Osteocyte (in vitro differentiated cells): ENCODE data around the gene CSNK1G1. TPM values are rescaled to one million over a fixed set of nuclear protein-coding genes. Genes with fewer than 3 reads are reported as not detected.

ENCODE experiments used
- DNase-seq: peaks from one replicate; pipeline ENCODE4 v3.0.0; 2021; ENCODE audit warnings: mixed read lengths; ENCODE audit not compliant: unreplicated experiment; ENCODE audit errors: extremely low spot score
- H3K27ac Mint-ChIP-seq: one replicate; pipeline ENCODE4 v1.8.0; 2021; ENCODE audit warnings: mild to moderate bottlenecking, mixed read lengths; ENCODE audit not compliant: unreplicated experiment
- H3K27me3 Mint-ChIP-seq: one replicate; pipeline ENCODE4 v1.8.0; 2021; ENCODE audit warnings: mixed read lengths; ENCODE audit not compliant: unreplicated experiment
- H3K36me3 Mint-ChIP-seq: one replicate; pipeline ENCODE4 v1.8.0; 2021; ENCODE audit warnings: mixed read lengths; ENCODE audit not compliant: unreplicated experiment
- H3K4me1 Mint-ChIP-seq: one replicate; pipeline ENCODE4 v1.8.0; 2021; ENCODE audit warnings: mixed read lengths; ENCODE audit not compliant: unreplicated experiment
- H3K4me3 Mint-ChIP-seq: one replicate; pipeline ENCODE4 v1.8.0; 2021; ENCODE audit warnings: mild to moderate bottlenecking, moderate library complexity, mixed read lengths; ENCODE audit not compliant: unreplicated experiment
- H3K9me3 Mint-ChIP-seq: one replicate; pipeline ENCODE4 v1.8.0; 2021; ENCODE audit warnings: mixed read lengths; ENCODE audit not compliant: unreplicated experiment
- total RNA-seq: library from RNA; stranded (reverse); gene quantifications from 2 replicates; pipeline ENCODE4 v1.2.1, GENCODE V29; 2021
- TF ChIP-seq, protein P1 (sequence below): fragments of 200-600 bp; sonication (generic); IDR thresholded peaks from 2 replicates; pipeline ENCODE4 v1.5.0; 2021; ENCODE audit warnings: antibody characterized with exemption, mild to moderate bottlenecking, moderate library complexity

Gene CSNK1G1
- total RNA-seq, 1 donor from 2014 or later: 22.2 TPM

GRCh38 chr15:64157599-64158125 lies 198.3 kb downstream of the CSNK1G1 start:
- H3K4me3 Mint-ChIP-seq: no peak overlapping the region
- TF ChIP-seq, protein P1, sequence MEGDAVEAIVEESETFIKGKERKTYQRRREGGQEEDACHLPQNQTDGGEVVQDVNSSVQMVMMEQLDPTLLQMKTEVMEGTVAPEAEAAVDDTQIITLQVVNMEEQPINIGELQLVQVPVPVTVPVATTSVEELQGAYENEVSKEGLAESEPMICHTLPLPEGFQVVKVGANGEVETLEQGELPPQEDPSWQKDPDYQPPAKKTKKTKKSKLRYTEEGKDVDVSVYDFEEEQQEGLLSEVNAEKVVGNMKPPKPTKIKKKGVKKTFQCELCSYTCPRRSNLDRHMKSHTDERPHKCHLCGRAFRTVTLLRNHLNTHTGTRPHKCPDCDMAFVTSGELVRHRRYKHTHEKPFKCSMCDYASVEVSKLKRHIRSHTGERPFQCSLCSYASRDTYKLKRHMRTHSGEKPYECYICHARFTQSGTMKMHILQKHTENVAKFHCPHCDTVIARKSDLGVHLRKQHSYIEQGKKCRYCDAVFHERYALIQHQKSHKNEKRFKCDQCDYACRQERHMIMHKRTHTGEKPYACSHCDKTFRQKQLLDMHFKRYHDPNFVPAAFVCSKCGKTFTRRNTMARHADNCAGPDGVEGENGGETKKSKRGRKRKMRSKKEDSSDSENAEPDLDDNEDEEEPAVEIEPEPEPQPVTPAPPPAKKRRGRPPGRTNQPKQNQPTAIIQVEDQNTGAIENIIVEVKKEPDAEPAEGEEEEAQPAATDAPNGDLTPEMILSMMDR: no peak
- peaks cover 3% of the 10 kb centered on the region for H3K27me3 Mint-ChIP-seq
- no peaks in the 10 kb centered on the region for H3K9me3 Mint-ChIP-seq
- peaks cover 36% of the 10 kb centered on the region for H3K4me1 Mint-ChIP-seq
- no peak overlapping the region for H3K27ac Mint-ChIP-seq
- DNase-seq: no peak
- peaks cover 37% of the 10 kb centered on the region for H3K36me3 Mint-ChIP-seq

DNA sequence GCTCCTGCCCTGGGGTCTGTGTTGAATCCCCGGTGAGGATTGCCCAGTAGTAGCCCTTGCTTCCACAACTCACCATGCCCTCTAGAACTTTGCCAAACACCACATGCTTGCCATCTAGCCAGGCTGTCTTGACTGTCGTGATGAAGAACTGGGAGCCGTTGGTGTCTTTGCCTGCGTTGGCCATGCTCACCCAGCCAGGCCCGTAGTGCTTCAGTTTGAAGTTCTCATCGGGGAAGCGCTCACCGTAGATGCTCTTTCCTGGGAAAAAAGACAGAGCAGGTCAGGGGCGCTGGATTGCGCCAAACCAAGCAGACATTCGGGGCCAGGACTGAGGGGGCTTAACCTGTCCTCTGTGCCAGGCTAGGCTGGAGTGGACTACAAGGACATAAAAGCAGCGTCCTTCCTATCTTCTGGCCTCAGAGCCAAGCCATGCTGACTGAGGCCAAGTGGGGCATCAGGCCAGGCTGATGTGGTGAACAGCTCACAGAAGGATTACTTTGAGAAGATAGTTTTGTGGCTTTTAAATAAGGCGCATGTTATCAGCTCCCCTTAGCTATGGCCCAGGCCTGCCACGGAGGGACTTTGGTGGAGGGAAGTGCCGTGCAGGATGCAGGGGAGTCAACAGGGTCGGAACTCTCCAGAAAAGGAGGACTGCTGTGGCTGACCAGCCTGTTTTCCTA lies 199.2 kb downstream of the CSNK1G1 start:
- Mint-ChIP-seq H3K4me1 (peaks cover 35% of the 10 kb centered on the region), H3K4me3 (no peak overlapping the region), H3K9me3 (no peaks in the 10 kb centered on the region), H3K27me3 (peaks cover 3% of the 10 kb centered on the region), H3K27ac (no peak overlapping the region), H3K36me3 (peaks cover 35% of the 10 kb centered on the region)
- TF ChIP-seq, protein P1: no peak
- no peak for DNase-seq

- no peak for DNase-seq
- Mint-ChIP-seq H3K36me3 (peaks cover 33% of the 10 kb centered on the region), H3K9me3 (no peaks in the 10 kb centered on the region), H3K27me3 (peaks cover 3% of the 10 kb centered on the region), H3K4me1 (peaks cover 31% of the 10 kb centered on the region), H3K4me3 (no peak overlapping the region), H3K27ac (no peak overlapping the region)
- TF ChIP-seq, protein P1: no peak
These were observed 199.9 kb downstream of the CSNK1G1 start for GRCh38 chr15:64155802-64156651.

DNA sequence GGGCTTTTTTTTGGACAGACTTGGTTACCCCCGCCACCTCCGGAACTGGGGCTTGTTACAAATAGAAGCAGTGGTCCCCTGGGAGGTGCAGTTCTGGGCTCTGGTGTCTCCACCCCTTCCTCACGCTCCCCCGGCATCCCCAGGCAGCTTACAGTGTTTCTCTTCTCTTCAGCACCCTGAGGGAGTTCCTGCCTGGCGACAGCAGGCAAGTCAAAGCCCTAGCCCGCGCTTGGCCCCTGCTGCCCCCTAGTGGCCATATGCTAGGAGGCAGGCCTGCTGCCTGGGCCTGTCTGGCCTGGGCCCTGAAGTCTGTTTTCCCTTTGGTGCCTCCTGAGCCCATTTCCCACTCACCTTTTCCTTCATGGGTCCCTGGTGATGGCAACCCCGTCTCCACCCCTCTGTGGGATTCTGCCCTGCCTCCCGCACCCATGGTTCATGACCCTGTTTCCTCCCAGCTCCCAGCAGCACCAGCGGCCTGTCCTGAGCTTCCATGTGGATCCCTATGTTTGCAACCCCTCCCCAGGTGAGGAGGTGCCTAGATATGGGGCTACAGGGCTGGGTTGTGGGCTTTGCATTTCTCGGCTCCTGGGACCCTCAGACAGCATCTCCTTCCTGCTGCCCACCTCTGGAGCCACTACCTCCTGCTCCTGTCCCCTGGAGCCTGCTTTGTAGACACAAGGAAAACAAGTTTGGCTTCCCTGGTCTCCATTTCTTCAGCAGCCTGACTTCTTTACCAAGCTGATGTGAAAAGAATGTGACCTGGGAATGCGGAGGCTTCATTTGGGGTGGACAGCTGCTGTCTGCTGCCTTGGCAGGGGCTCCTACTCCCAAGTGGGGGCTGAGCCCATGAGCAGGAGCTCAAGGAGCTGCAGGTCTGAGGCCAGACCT lies 202.2 kb downstream of the CSNK1G1 start:
- TF ChIP-seq, protein P1: peak; percentile 96
- peak overlapping the region; percentile 57 for H3K27ac Mint-ChIP-seq

More for the DNA sequence above, 202.2 kb downstream of the CSNK1G1 start:
- Mint-ChIP-seq H3K4me1 (peaks cover 17% of the 10 kb centered on the region), H3K27me3 (peaks cover 3% of the 10 kb centered on the region), H3K9me3 (no peaks in the 10 kb centered on the region), H3K36me3 (peaks cover 24% of the 10 kb centered on the region), H3K4me3 (peak overlapping the region; percentile 45)
- DNase-seq: peak; percentile 98
